ENCODE data around the gene TIPRL.
"Not testable (repeated sequence)": the region's sequence is repeated elsewhere in the genome, so short reads cannot be mapped to it uniquely, and the experiment has no call there.

The TIPRL gene

GRCh38 chr1:168159979-168160378 lies 18.8 kb upstream of the TIPRL start:
- no peak for DNase-seq

GRCh38 chr1:168161459-168161858 lies 17.3 kb upstream of the TIPRL start:
- no peak for DNase-seq

- DNase-seq, result no peak
These were observed 15.1 kb upstream of the TIPRL start for GRCh38 chr1:168163670-168164069.

- no peak for DNase-seq
These were observed 14.0 kb upstream of the TIPRL start for GRCh38 chr1:168164771-168165170.

DNA sequence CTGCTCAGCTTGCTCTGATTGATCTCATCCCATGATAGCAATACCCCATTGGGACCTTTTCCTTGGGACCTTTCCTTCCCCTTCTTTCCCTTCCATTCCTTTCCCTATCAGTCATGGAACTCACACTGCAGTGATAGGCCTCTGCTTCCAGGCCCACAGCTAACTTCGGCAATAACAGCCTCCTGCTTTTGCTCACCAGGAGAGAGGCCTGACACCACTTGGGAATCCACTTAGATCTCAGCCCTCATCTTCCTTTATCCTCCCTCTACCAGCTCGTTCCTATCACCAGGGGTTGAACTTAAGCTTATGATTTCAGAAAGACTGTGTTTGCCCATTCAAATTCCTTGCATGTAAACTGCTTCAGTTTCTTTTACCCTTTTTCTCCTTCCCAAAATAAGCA lies 11.0 kb upstream of the TIPRL start:
- DNase-seq, result no peak

GRCh38 chr1:168170564-168171508 lies 7.9 kb upstream of the TIPRL start:
- no peak for DNase-seq

- DNase-seq, result no peak
These were observed 6.4 kb upstream of the TIPRL start for GRCh38 chr1:168172250-168172915.

- DNase-seq, result no peak
These were observed 530 bp upstream of the TIPRL start for GRCh38 chr1:168178227-168178637.

DNA sequence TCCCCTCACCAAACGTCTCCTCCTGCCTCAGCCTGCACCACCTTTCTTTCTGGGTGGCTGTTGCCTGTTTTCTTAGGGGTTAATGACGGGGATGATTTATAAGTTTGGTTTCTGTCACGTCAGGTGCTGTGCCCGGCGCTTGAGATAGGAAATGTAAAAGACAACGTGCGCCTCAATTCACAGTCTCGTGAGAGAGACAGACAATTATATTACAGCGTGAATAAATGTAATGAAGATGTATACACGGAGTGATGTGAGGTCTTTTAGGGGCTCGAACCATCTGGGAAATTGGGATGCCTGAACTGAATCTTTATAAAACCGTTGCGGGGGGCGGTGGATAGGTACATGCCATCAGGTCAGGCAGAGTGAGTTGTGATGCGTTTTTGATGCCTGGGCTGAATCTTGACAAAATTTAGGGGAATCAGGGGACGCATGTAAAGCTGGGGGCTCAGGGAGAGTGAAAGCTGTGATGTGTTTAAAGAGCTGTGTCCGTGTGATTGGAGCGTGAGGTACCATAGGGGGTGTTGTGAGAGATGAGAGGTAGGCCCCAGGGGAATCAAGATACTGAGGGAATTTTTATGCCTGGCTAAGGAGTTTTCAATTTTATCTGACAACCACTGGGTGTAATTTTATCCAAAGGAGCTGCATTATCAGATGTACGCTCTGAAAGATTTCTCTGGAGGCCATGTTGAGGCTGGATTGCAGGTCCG lies 831 bp downstream of the TIPRL start:
- no peak for DNase-seq

DNA sequence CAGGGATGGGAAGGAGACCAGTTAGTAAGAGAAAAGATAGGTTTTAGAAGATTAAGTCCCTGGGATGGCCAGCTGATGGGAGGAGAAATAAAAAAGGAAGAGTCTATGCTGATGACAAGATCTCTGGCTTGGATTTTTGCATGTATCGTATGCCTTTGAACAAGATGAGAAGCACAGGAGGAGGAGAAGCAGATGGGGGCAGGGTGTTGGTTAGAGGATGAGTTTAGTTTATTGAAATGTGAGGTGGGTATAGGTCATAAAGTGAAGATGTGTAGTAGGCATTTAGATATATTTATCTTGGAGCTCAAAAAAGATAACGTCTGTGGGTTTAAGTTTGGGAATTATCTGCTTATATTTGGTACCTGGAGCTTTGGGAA lies 1.4 kb downstream of the TIPRL start:
- no peak for DNase-seq

GRCh38 chr1:168181063-168181720 lies 2.4 kb downstream of the TIPRL start:
- DNase-seq, result not testable (repeated sequence)

DNA sequence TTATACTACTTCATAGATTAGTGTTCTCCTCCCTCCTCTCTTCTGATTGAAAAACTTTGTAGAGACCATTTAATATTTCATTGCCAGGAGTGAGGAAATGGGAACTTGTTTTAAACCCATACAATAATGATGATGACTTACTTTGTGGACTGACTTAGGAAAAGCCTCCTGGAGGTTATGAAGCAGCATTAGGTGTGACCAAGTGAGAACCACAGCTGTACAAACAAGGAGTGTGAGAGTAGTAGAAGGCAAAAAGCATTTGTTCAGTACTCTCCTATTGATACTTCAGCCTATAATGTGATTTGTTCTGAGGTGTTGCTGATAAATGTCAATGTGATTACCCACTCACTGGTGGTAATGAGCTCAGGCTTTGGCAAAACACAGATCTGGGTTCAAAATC lies 8.4 kb downstream of the TIPRL start:
- no peak for DNase-seq

GRCh38 chr1:168190403-168190802 lies 11.6 kb downstream of the TIPRL start:
- DNase-seq, result no peak

DNA sequence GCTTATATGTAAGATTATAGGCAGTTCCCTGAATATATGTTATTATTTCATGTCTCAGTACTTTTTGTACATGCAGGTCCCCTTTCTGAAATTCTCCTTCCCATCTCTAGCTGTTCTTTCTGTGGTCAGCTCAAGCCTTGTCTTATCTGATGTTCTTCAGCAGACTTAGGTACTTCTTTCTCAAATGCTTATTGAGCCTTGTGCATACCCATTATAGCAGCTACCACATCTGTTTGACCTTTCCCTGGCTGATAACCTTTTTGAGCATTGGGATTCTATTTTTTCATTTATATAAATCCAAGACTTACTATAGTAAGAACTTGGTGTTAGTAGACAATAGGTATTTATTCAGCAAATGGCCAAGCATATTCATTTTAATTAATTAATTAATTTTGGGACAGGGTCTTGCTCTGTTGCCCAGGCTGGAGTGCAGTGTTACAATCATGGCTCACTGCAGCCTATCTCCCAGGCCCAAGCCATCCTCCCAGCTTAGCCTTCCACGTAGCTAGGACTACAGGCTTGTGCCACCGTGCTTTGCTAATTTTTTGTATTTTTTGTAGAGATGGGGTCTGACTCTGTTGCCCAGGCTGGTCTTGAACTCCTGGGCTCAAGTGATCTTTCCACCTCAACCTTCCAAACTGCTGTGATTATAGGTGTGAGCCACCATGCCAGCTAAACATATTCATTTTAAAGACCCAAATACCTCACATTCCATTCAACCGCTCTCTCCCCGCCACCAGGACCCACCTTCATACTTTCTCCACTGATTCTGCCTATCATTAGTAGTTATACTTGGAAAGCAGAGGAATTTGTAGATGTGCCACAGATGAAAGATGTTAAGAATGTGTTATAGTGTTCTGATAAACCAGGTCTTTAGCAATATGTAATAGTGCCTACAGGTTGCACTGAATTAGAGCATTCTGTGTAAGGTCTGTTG lies 16.7 kb downstream of the TIPRL start:
- no peak for DNase-seq

GRCh38 chr1:168199056-168199455 lies 20.3 kb downstream of the TIPRL start:
- no peak for DNase-seq

DNA sequence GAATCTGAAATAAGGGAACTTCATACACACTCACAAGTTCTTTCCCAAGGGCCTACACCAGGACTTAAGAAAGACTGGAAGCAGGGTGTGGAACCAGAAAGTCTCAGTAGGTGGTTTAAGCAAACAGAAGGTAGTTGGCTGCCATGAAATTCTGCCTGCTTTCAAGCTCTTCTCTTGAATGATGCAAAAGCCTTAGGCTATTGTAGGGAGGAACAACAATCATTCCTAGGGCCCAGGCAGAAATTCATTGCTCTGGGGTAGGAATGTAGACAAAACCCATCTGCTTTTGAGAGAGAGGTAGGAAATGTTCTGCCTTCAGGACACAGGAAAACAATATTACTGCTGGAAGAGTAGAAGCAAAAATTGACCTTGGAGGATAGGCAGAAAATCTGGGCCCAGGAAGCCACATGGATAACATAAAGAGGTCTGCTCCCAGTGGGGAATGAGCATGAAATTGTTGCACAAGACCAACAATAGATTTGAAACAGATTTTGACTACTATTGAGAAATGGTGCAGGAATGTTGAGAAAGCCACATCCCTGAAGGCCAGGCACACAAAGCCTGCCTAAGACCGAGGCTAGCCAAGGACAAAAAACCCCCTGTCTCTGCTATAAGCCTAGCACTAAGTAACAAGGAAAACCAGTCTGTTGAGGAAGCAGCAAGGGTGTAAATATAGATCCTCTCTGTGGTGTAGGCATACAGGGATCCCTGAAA lies 24.3 kb downstream of the TIPRL start:
- no peak for DNase-seq

- DNase-seq, result no peak
These were observed 27.3 kb downstream of the TIPRL start for GRCh38 chr1:168206111-168206510.

- DNase-seq, result not testable (repeated sequence)
These were observed 28.9 kb downstream of the TIPRL start for GRCh38 chr1:168207673-168208072.

DNA sequence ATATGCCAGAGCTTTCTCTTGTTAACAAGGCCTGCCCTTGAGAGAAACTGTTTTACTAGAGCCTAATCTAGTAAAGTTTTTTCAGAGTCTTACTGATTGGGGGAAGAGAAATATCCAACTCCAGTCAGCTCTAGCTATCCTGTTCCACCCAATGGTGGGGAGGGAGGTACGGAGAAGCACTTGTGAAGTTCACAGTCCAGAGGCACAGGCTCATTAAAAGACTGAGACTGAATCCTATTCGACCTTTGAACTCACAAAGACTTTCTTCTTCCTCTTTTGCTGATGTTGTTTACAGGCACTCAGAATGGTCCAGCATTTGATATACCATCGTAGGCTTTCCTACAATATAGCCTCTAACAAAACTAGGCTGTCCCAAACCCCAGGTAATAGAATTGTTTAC lies 31.6 kb downstream of the TIPRL start:
- no peak for DNase-seq

DNA sequence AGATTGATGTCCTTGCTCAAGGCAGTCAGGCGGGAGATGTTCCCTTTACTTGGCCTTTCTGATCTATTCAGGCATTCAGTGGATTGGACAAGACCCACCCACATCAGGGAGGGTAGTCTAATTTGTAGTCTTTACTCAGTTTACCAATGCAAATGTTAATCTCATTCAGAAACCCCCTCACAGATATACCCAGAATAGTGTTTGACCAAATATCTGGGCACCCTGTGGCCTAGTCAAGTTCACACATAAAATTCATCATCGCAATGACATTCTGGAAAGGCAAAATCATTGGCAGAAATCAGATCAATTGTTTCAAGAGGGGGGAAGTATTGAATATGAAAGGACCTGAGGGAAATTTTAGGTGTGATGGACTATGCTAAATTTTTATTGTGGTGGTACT lies 34.6 kb downstream of the TIPRL start:
- no peak for DNase-seq

GRCh38 chr1:168216171-168216570 lies 37.4 kb downstream of the TIPRL start:
- DNase-seq, result no peak
